Keratinocyte (primary cell): Measurements from ENCODE around the gene ACP1. TPM values are rescaled to one million over a fixed set of nuclear protein-coding genes. Genes with fewer than 3 reads are reported as not detected.

Source experiments
- DNase-seq: peaks from one replicate; pipeline ENCODE4 v3.0.0-alpha.2; 2011; ENCODE audit warnings: low read depth, missing footprints, low spot score
- FAIRE-seq: peaks from 2 replicates; lab custom pipeline; 2011; peaks lifted over from hg19 to GRCh38; lab: Jason Lieb, UNC
- H2AFZ ChIP-seq: 2 replicates; pipeline ENCODE4 v1.6.0; 2012; ENCODE audit warnings: low read length, control low read depth, inconsistent platforms; ENCODE audit not compliant: control insufficient read depth
- H3K27ac ChIP-seq: 2 replicates; pipeline ENCODE4 v1.5.1; 2011; ENCODE audit warnings: low read length; ENCODE audit not compliant: control insufficient read depth, insufficient read depth
- H3K27me3 ChIP-seq: 3 replicates; pipeline ENCODE4 v1.6.0; 2011; ENCODE audit warnings: low read length; ENCODE audit not compliant: control insufficient read depth, insufficient read depth; ENCODE audit errors: extremely low read depth
- H3K36me3 ChIP-seq, 2 experiments: 2 replicates in 1 of 2; 3 replicates in 1 of 2; pipeline ENCODE4 v1.5.1; 2011; ENCODE audit warnings: low read length in 2 of 2, mild to moderate bottlenecking in 1 of 2; ENCODE audit not compliant: control insufficient read depth in 2 of 2, insufficient read depth in 2 of 2; ENCODE audit errors: extremely low read depth in 1 of 2
- H3K4me1 ChIP-seq: 3 replicates; pipeline ENCODE4 v1.5.1; 2011; ENCODE audit warnings: low read length; ENCODE audit not compliant: control insufficient read depth, insufficient read depth; ENCODE audit errors: extremely low read depth
- H3K4me2 ChIP-seq: 3 replicates; pipeline ENCODE4 v1.6.0; 2011; ENCODE audit warnings: low read depth, low read length; ENCODE audit not compliant: control insufficient read depth, insufficient read depth; ENCODE audit errors: extremely low read depth
- H3K4me3 ChIP-seq, 3 experiments: fragments of 200-600 bp in 1 of 3; sonication (generic) in 1 of 3; 2 replicates in 2 of 3; 3 replicates in 1 of 3; pipeline ENCODE4 v1.5.1; 2011 to 2016; ENCODE audit warnings: low read length in 3 of 3, mild to moderate bottlenecking in 3 of 3, control low read depth in 2 of 3, inconsistent platforms in 1 of 3, low read depth in 1 of 3, mixed read lengths in 1 of 3, mixed run types in 1 of 3, moderate library complexity in 1 of 3; ENCODE audit not compliant: control insufficient read depth in 2 of 3, insufficient read depth in 2 of 3; ENCODE audit errors: extremely low read depth in 1 of 3
- H3K79me2 ChIP-seq: 2 replicates; pipeline ENCODE4 v1.6.0; 2012; ENCODE audit warnings: low read length; ENCODE audit not compliant: control insufficient read depth, insufficient read depth
- H3K9ac ChIP-seq: 3 replicates; pipeline ENCODE4 v1.6.0; 2011; ENCODE audit warnings: low read length; ENCODE audit not compliant: control insufficient read depth, insufficient read depth; ENCODE audit errors: extremely low read depth
- H3K9me1 ChIP-seq: 3 replicates; pipeline ENCODE4 v1.6.0; 2011; ENCODE audit warnings: low read length; ENCODE audit not compliant: control insufficient read depth, insufficient read depth; ENCODE audit errors: extremely low read depth
- H3K9me3 ChIP-seq: 2 replicates; pipeline ENCODE4 v1.5.1; 2012; ENCODE audit warnings: low read depth, low read length; ENCODE audit not compliant: control insufficient read depth
- H4K20me1 ChIP-seq: 3 replicates; pipeline ENCODE4 v1.6.0; 2011; ENCODE audit warnings: low read length; ENCODE audit not compliant: control insufficient read depth, insufficient read depth; ENCODE audit errors: extremely low read depth
- EZH2 ChIP-seq: IDR thresholded peaks from one replicate; pipeline ENCODE4 v1.6.1; 2012; ENCODE audit warnings: inconsistent platforms, mild to moderate bottlenecking, low read length, moderate library complexity
- dilution Hi-C: fragments of 300-500 bp; cut with MboI; formaldehyde crosslinking; loops from one replicate; pipeline ENCODE4 v1.7.0; 2020; ENCODE audit warnings: low sequenced_read_pairs; ENCODE audit not compliant: extremely low pct_ligation_motif_present
- polyA plus RNA-seq, 5 experiments: library from polyadenylated mRNA; depleted of rRNA in 3 of 5; stranded (reverse) in 3 of 5; stranded (forward) in 1 of 5; unstranded in 1 of 5; fragments of >200 nt; gene quantifications; 1 replicate in 1 of 5; 2 replicates in 3 of 5; 3 replicates in 1 of 5; pipeline versions ENCODE4 v1.2.1 to v1.2.3, GENCODE V29; 2011 to 2012; ENCODE audit warnings: missing spikeins in 2 of 5, low read depth in 1 of 5, low replicate concordance in 1 of 5
- TF ChIP-seq, protein P1 (sequence below), 3 experiments: IDR thresholded peaks in 1 of 3; conservative IDR thresholded peaks in 1 of 3; optimal IDR thresholded peaks in 1 of 3; 2 replicates in 2 of 3; 3 replicates in 1 of 3; pipeline versions ENCODE3 to v1.5.1; 2011; ENCODE audit warnings: low read length in 3 of 3, mild to moderate bottlenecking in 3 of 3, moderate library complexity in 2 of 3, control low read depth in 1 of 3, inconsistent platforms in 1 of 3; ENCODE audit not compliant: insufficient read depth in 2 of 3; ENCODE audit errors: extremely low read depth in 1 of 3

The ACP1 gene
- polyA plus RNA-seq, 1 donor (not counting 4 experiments of a cell fraction or from before 2014, with no cell fraction given) = 123 TPM

DNA sequence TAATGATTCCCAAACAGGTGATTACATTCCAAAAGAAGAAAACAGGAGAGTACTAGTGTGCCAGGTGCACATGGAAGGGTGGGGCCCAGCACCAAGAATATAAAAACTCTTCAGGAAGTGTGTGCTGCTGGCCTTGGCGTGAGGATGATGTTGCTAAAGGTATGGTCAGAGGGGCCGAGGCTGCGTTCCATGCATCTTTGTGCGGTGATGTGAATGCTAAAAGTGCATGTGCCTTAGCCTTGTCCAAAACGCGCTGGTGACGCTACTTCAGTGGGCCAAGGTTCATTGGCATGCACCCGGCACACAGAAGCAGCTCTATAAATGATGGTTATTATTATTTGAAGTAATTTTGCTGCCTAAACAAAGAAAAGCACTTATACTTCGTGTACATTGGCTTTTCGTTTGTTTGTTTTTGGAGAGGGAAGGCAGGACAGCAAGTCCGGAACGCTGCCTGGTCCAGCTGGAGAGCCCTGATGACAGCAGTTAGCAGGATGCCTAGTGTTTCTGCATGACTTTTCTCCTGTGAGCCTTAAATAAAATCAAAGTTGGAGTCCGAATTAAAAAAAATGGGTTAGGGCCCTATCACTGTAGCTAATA lies 20.2 kb downstream of the ACP1 start:
- Histone ChIP-seq H3K4me2 (no peak overlapping the region), H3K9ac (no peak overlapping the region)
- no peak for FAIRE-seq

DNA sequence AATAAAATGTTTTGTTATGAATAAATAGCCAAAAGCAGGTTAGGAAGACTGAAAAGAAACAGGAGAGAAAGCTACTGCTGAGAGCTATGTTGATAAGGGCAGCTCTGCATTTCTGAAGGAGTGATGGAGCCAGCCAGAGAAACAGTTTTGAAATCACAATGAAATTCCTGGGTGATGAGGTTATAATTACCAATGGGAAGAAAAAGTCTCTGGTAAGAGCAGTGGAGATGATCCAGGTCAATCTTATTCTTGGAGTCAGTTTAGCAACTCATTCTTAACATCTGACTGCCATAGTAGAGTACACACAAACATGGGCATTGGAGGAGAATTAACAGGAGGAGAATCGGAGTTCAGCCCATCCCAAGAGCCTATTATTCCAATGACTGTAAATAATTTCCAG lies 20.8 kb downstream of the ACP1 start:
- no peak overlapping the region for H3K4me2 ChIP-seq
- H3K9ac ChIP-seq = no peak overlapping the region
- peaks cover 22% of the 10 kb centered on the region for H3K27me3 ChIP-seq
- no peak overlapping the region for H3K27ac ChIP-seq
- H3K4me3 ChIP-seq = no peak overlapping the region
- no peak for DNase-seq
- H3K79me2 ChIP-seq = no peaks in the 10 kb centered on the region
- TF ChIP-seq, protein P1, sequence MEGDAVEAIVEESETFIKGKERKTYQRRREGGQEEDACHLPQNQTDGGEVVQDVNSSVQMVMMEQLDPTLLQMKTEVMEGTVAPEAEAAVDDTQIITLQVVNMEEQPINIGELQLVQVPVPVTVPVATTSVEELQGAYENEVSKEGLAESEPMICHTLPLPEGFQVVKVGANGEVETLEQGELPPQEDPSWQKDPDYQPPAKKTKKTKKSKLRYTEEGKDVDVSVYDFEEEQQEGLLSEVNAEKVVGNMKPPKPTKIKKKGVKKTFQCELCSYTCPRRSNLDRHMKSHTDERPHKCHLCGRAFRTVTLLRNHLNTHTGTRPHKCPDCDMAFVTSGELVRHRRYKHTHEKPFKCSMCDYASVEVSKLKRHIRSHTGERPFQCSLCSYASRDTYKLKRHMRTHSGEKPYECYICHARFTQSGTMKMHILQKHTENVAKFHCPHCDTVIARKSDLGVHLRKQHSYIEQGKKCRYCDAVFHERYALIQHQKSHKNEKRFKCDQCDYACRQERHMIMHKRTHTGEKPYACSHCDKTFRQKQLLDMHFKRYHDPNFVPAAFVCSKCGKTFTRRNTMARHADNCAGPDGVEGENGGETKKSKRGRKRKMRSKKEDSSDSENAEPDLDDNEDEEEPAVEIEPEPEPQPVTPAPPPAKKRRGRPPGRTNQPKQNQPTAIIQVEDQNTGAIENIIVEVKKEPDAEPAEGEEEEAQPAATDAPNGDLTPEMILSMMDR (optimal IDR thresholded peaks at IDR 0.05 in 1 of 3, IDR thresholded peaks at IDR 0.05 in 1 of 3, conservative IDR thresholded peaks at IDR 0.05 in 1 of 3; ENCODE audit: extremely low read depth in 1 of 3, insufficient read depth in 2 of 3, low read length in 3 of 3) = no peak
- TF ChIP-seq EZH2 = no peak
- no peaks in the 10 kb centered on the region for H4K20me1 ChIP-seq
- dilution Hi-C loops = no loop called here
- H3K36me3 ChIP-seq = peaks cover 2 to 6% of the 10 kb centered on the region in 2 experiments
- peaks cover 5% of the 10 kb centered on the region for H3K4me1 ChIP-seq
- no peak overlapping the region for H2AFZ ChIP-seq
- no peaks in the 10 kb centered on the region for H3K9me3 ChIP-seq
- no peak for FAIRE-seq
- H3K9me1 ChIP-seq = no peaks in the 10 kb centered on the region

More for the DNA sequence above, 20.2 kb downstream of the ACP1 start:
- peaks cover 5% of the 10 kb centered on the region for H3K4me1 ChIP-seq
- peaks cover 2 to 6% of the 10 kb centered on the region in 2 experiments for H3K36me3 ChIP-seq
- peaks cover 22% of the 10 kb centered on the region for H3K27me3 ChIP-seq
- H4K20me1 ChIP-seq = no peaks in the 10 kb centered on the region
- dilution Hi-C loops = no loop called here
- no peak for TF ChIP-seq EZH2
- TF ChIP-seq, protein P1 (optimal IDR thresholded peaks at IDR 0.05 in 1 of 3, IDR thresholded peaks at IDR 0.05 in 1 of 3, conservative IDR thresholded peaks at IDR 0.05 in 1 of 3; ENCODE audit: extremely low read depth in 1 of 3, insufficient read depth in 2 of 3, low read length in 3 of 3) = no peak
- no peak overlapping the region for H2AFZ ChIP-seq
- H3K9me1 ChIP-seq = no peaks in the 10 kb centered on the region
- no peak overlapping the region for H3K27ac ChIP-seq
- DNase-seq = no peak
- no peak overlapping the region for H3K4me3 ChIP-seq
- no peaks in the 10 kb centered on the region for H3K79me2 ChIP-seq
- no peaks in the 10 kb centered on the region for H3K9me3 ChIP-seq
